Thyroid gland (tissue), 4 donors: ENCODE results near the gene KIT.

Experiments
- CTCF ChIP-seq, 6 experiments: fragments of 200-600 bp in 3 of 6; fragments of 450-650 bp in 3 of 6; sonication (generic) in 3 of 6; IDR thresholded peaks; one replicate each; pipeline ENCODE4 v1.5.1; 2016 to 2019; ENCODE audit warnings: antibody characterized with exemption in 6 of 6, mild to moderate bottlenecking in 2 of 6, inconsistent platforms in 1 of 6, moderate library complexity in 1 of 6
- POLR2A ChIP-seq, 2 donors: fragments of 450-650 bp; IDR thresholded peaks; one replicate each; pipeline ENCODE4 v1.6.1; 2017; ENCODE audit warnings: antibody characterized with exemption in 2 of 2, mild to moderate bottlenecking in 2 of 2, moderate library complexity in 1 of 2

GRCh38 chr4:54645830-54646229 is 11.9 kb upstream of the KIT start:
- no peak for TF ChIP-seq CTCF (IDR thresholded peaks at IDR 0.05)
- no peak for TF ChIP-seq POLR2A (IDR thresholded peaks at IDR 0.05)
